ENCODE data around the gene MYH10. TPM values are rescaled to one million over a fixed set of nuclear protein-coding genes. Genes with fewer than 3 reads are reported as not detected.

Gene MYH10
- total and polyA plus RNA-seq, 4 donors = 9.1 to 79.1 (median 25.9) TPM

DNA sequence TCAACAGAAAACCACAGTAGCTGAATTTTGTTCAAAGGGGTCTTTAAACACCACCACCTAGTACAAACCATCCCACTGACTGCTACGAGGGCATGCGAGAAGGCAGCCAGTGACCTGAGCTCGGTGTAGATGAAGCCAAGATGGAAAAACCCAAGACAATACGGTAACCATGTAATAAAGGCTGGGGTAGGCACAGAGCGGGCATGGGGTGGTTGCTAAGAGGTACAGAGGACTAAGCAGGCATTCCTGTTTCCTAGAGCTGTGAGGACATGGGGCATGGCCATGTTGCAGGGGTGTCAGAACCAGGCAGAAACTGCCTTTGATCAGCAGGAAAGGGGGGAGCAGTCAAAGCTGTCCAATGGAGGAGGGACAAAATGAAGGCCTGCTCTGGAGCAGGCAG, 142.8 kb downstream of the MYH10 start:
- peaks cover 5 to 50% (median 22%) of the 10 kb centered on the region in 4 donors for H3K36me3 ChIP-seq (ENCODE audit: control insufficient read depth in 4 of 4, insufficient read depth in 3 of 4, low read depth in 1 of 4, low read length in 3 of 4)
- no peak for DNase-seq (ENCODE audit: low spot score)
- WGBS = 98% methylated on average over 5 of the region's 5 CpGs
- H3K9me3 ChIP-seq (ENCODE audit: control insufficient read depth in 4 of 4, low read length in 3 of 4) = no peaks in the 10 kb centered on the region
- H3K27me3 ChIP-seq (ENCODE audit: control insufficient read depth in 4 of 4, insufficient read depth in 4 of 4, low read length in 3 of 4) = no peaks in the 10 kb centered on the region
- TF ChIP-seq FOXA2 (IDR thresholded peaks at IDR 0.05) (no peak), YY1 (IDR thresholded peaks at IDR 0.05) (no peak), RXRA (IDR thresholded peaks at IDR 0.05) (no peak), HNF4A (conservative IDR thresholded peaks at IDR 0.05) (no peak), NR2F2 (IDR thresholded peaks at IDR 0.05) (no peak), EGR1 (IDR thresholded peaks at IDR 0.05; ENCODE audit: low read depth in 2 of 2) (no peak), TAF1 (conservative IDR thresholded peaks at IDR 0.05) (no peak), RAD21 (IDR thresholded peaks at IDR 0.05) (no peak), FOXA1 (IDR thresholded peaks at IDR 0.05) (no peak), GABPA (IDR thresholded peaks at IDR 0.05 in 1 of 2, conservative IDR thresholded peaks at IDR 0.05 in 1 of 2) (no peak)
- TF ChIP-seq, protein P1, sequence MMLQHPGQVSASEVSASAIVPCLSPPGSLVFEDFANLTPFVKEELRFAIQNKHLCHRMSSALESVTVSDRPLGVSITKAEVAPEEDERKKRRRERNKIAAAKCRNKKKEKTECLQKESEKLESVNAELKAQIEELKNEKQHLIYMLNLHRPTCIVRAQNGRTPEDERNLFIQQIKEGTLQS (IDR thresholded peaks at IDR 0.05) = no peak
- TF ChIP-seq, protein P2, sequence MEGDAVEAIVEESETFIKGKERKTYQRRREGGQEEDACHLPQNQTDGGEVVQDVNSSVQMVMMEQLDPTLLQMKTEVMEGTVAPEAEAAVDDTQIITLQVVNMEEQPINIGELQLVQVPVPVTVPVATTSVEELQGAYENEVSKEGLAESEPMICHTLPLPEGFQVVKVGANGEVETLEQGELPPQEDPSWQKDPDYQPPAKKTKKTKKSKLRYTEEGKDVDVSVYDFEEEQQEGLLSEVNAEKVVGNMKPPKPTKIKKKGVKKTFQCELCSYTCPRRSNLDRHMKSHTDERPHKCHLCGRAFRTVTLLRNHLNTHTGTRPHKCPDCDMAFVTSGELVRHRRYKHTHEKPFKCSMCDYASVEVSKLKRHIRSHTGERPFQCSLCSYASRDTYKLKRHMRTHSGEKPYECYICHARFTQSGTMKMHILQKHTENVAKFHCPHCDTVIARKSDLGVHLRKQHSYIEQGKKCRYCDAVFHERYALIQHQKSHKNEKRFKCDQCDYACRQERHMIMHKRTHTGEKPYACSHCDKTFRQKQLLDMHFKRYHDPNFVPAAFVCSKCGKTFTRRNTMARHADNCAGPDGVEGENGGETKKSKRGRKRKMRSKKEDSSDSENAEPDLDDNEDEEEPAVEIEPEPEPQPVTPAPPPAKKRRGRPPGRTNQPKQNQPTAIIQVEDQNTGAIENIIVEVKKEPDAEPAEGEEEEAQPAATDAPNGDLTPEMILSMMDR (IDR thresholded peaks at IDR 0.05; ENCODE audit: low read depth, low read length, missing input control) = no peak
- TF ChIP-seq, protein P3, sequence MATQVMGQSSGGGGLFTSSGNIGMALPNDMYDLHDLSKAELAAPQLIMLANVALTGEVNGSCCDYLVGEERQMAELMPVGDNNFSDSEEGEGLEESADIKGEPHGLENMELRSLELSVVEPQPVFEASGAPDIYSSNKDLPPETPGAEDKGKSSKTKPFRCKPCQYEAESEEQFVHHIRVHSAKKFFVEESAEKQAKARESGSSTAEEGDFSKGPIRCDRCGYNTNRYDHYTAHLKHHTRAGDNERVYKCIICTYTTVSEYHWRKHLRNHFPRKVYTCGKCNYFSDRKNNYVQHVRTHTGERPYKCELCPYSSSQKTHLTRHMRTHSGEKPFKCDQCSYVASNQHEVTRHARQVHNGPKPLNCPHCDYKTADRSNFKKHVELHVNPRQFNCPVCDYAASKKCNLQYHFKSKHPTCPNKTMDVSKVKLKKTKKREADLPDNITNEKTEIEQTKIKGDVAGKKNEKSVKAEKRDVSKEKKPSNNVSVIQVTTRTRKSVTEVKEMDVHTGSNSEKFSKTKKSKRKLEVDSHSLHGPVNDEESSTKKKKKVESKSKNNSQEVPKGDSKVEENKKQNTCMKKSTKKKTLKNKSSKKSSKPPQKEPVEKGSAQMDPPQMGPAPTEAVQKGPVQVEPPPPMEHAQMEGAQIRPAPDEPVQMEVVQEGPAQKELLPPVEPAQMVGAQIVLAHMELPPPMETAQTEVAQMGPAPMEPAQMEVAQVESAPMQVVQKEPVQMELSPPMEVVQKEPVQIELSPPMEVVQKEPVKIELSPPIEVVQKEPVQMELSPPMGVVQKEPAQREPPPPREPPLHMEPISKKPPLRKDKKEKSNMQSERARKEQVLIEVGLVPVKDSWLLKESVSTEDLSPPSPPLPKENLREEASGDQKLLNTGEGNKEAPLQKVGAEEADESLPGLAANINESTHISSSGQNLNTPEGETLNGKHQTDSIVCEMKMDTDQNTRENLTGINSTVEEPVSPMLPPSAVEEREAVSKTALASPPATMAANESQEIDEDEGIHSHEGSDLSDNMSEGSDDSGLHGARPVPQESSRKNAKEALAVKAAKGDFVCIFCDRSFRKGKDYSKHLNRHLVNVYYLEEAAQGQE (IDR thresholded peaks at IDR 0.05) = no peak
- TF ChIP-seq, protein P4, sequence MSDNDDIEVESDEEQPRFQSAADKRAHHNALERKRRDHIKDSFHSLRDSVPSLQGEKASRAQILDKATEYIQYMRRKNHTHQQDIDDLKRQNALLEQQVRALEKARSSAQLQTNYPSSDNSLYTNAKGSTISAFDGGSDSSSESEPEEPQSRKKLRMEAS (IDR thresholded peaks at IDR 0.05) = no peak
- TF ChIP-seq, protein P5, sequence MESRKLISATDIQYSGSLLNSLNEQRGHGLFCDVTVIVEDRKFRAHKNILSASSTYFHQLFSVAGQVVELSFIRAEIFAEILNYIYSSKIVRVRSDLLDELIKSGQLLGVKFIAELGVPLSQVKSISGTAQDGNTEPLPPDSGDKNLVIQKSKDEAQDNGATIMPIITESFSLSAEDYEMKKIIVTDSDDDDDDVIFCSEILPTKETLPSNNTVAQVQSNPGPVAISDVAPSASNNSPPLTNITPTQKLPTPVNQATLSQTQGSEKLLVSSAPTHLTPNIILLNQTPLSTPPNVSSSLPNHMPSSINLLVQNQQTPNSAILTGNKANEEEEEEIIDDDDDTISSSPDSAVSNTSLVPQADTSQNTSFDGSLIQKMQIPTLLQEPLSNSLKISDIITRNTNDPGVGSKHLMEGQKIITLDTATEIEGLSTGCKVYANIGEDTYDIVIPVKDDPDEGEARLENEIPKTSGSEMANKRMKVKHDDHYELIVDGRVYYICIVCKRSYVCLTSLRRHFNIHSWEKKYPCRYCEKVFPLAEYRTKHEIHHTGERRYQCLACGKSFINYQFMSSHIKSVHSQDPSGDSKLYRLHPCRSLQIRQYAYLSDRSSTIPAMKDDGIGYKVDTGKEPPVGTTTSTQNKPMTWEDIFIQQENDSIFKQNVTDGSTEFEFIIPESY (IDR thresholded peaks at IDR 0.05) = no peak
- no peak overlapping the region for H3K4me3 ChIP-seq (ENCODE audit: low read depth in 1 of 3, low read length in 3 of 3)
- no peak overlapping the region for H3K9ac ChIP-seq (ENCODE audit: low read depth in 1 of 2, low read length in 2 of 2)
- H3K27ac ChIP-seq (ENCODE audit: low read depth in 1 of 2, low read length in 2 of 2) = no peak overlapping the region
- no peaks in the 10 kb centered on the region for H3K4me1 ChIP-seq (ENCODE audit: control insufficient read depth in 4 of 4, insufficient read depth in 4 of 4, low read length in 3 of 4)

DNA sequence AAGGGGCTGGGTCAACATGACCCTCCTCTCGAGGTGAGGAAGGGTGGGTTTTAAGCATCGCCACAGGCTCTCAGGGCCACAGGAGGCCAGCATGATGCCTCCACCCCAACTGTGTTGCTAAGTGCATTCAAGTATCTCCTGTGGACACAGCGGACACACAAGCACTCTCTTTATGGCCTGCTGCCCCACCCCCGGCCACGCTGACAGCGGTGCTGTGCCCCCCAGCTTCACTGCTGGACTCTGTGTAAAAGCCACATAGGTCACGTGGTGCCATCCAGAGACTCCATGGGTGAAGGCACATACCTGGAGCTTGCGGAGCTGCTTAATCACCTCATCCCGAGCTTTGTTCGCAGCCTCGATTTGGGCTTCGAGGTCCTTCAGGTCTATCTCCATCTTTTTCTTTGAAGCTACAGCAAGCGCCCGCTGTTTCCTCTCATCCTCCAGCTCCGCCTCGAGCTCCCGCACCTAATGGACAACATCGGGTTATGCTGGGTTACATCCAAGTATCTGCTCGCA, 143.3 kb downstream of the MYH10 start:
- Histone ChIP-seq H3K27me3 (ENCODE audit: control insufficient read depth in 4 of 4, insufficient read depth in 4 of 4, low read length in 3 of 4) (no peaks in the 10 kb centered on the region), H3K4me1 (ENCODE audit: control insufficient read depth in 4 of 4, insufficient read depth in 4 of 4, low read length in 3 of 4) (no peaks in the 10 kb centered on the region), H3K9ac (ENCODE audit: low read depth in 1 of 2, low read length in 2 of 2) (no peak overlapping the region), H3K36me3 (ENCODE audit: control insufficient read depth in 4 of 4, insufficient read depth in 3 of 4, low read depth in 1 of 4, low read length in 3 of 4) (peaks cover 2 to 49% (median 25%) of the 10 kb centered on the region in 4 donors), H3K9me3 (ENCODE audit: control insufficient read depth in 4 of 4, low read length in 3 of 4) (no peaks in the 10 kb centered on the region), H3K27ac (ENCODE audit: low read depth in 1 of 2, low read length in 2 of 2) (no peak overlapping the region), H3K4me3 (ENCODE audit: low read depth in 1 of 3, low read length in 3 of 3) (no peak overlapping the region)
- TF ChIP-seq NR2F2 (IDR thresholded peaks at IDR 0.05) = no peak
- TF ChIP-seq, protein P1 (IDR thresholded peaks at IDR 0.05) = no peak
- TF ChIP-seq, protein P2 (IDR thresholded peaks at IDR 0.05; ENCODE audit: low read depth, low read length, missing input control) = no peak
- no peak for TF ChIP-seq RXRA (IDR thresholded peaks at IDR 0.05)
- TF ChIP-seq GABPA (IDR thresholded peaks at IDR 0.05 in 1 of 2, conservative IDR thresholded peaks at IDR 0.05 in 1 of 2) = no peak
- TF ChIP-seq TAF1 (conservative IDR thresholded peaks at IDR 0.05) = no peak
- TF ChIP-seq, protein P5 (IDR thresholded peaks at IDR 0.05) = no peak
- no peak for TF ChIP-seq SP1 (IDR thresholded peaks at IDR 0.05)
- no peak for TF ChIP-seq HNF4G (IDR thresholded peaks at IDR 0.05)
- no peak for TF ChIP-seq HNF4A (conservative IDR thresholded peaks at IDR 0.05)
- no peak for TF ChIP-seq EGR1 (IDR thresholded peaks at IDR 0.05; ENCODE audit: low read depth in 2 of 2)
- TF ChIP-seq, protein P4 (IDR thresholded peaks at IDR 0.05) = no peak
- TF ChIP-seq FOXA2 (IDR thresholded peaks at IDR 0.05) = no peak
- TF ChIP-seq RAD21 (IDR thresholded peaks at IDR 0.05) = no peak
- DNase-seq (ENCODE audit: low spot score) = no peak
- 90% methylated on average over 19 of the region's 19 CpGs for WGBS

Data from liver (tissue), 9 donors.